ENCODE results near the gene LIFR.

DNA sequence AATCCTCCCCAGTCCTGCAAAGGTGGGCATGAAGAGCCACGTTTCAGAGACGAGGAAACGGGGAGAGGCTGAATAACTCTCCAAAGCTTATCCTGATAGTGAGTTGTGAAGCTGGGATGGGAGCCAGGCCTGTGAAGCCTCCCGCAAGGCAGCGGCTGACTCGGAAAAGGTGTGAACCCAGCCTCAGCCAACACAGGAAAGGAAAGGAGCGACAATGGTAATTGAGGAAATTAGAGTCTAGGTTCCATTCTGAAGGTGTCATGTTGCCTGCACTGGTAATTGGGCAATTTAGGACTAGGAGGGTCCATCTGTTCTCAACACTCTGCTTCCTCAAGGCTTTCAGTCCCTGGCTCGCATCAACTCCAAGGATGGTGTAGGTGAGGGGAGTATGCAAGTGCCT lies 83.4 kb downstream of the LIFR start:
- TF ChIP-seq, protein P1, sequence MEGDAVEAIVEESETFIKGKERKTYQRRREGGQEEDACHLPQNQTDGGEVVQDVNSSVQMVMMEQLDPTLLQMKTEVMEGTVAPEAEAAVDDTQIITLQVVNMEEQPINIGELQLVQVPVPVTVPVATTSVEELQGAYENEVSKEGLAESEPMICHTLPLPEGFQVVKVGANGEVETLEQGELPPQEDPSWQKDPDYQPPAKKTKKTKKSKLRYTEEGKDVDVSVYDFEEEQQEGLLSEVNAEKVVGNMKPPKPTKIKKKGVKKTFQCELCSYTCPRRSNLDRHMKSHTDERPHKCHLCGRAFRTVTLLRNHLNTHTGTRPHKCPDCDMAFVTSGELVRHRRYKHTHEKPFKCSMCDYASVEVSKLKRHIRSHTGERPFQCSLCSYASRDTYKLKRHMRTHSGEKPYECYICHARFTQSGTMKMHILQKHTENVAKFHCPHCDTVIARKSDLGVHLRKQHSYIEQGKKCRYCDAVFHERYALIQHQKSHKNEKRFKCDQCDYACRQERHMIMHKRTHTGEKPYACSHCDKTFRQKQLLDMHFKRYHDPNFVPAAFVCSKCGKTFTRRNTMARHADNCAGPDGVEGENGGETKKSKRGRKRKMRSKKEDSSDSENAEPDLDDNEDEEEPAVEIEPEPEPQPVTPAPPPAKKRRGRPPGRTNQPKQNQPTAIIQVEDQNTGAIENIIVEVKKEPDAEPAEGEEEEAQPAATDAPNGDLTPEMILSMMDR (IDR thresholded peaks at IDR 0.05): no peak
- TF ChIP-seq POLR2AphosphoS5 (IDR thresholded peaks at IDR 0.05) (no peak), POLR2A (IDR thresholded peaks at IDR 0.05) (no peak)

Data from suprapubic skin (tissue), 4 donors.